ENCODE data around the gene RIMBP2.

Gene RIMBP2

DNA sequence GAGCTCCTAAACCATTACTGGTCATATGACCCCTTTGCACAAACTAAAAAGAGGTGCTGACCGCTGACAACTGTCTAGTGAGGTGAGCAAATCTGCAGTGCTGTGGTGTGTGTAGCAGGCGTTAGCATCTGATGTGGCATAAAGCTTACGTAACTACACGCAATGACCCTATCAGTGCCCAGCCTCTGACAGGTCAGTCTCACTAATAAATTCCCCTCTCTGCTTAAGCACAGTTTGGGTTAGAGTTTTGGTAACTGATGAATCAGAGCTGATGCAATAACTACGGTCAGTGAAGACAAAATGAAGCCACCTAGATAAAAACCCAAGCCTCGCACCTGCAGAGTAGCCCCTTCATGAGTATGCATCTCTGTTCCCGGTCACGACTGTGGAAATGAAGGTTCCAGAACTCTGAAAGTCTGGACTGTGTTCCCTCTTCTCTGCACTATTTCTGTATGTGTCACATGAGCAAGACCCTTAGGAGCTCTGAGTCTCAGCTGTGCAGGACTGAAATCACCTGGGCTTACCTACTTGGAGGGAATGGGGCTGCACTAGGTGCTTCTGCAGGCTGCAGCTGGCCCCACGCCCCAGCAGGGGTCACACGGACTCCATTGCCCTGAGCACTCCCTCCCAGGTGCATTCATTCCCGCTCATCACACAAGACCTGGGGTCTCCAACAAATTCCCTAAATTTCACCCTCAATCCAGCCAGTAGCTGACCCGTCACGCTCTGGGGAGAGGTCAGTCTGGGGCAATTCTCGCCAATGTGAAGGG is 54.4 kb downstream of the RIMBP2 start:
- no peaks in the 10 kb centered on the region for H3K4me1 ChIP-seq (ENCODE audit: control insufficient read depth in 2 of 2, insufficient read depth in 2 of 2, low read length in 2 of 2)
- no peak overlapping the region for H3K9ac ChIP-seq (ENCODE audit: low read depth in 1 of 2, low read length in 2 of 2)
- H3K4me3 ChIP-seq (ENCODE audit: low read length in 2 of 2) = no peak overlapping the region
- no peaks in the 10 kb centered on the region for H3K27me3 ChIP-seq (ENCODE audit: control insufficient read depth in 2 of 2, insufficient read depth in 2 of 2, low read length in 2 of 2)
- no peak overlapping the region for H3K27ac ChIP-seq (ENCODE audit: low read depth in 2 of 2, low read length in 2 of 2)
- no peaks in the 10 kb centered on the region for H3K36me3 ChIP-seq (ENCODE audit: control insufficient read depth in 2 of 2, insufficient read depth in 2 of 2, low read length in 2 of 2)
- H3K9me3 ChIP-seq (ENCODE audit: control insufficient read depth in 2 of 2, low read length in 2 of 2) = no peaks in the 10 kb centered on the region

GRCh38 chr12:130661059-130661458 is 55.0 kb downstream of the RIMBP2 start:
- no peaks in the 10 kb centered on the region for H3K36me3 ChIP-seq (ENCODE audit: control insufficient read depth in 2 of 2, insufficient read depth in 2 of 2, low read length in 2 of 2)
- H3K4me3 ChIP-seq (ENCODE audit: low read length in 2 of 2) = no peak overlapping the region
- no peaks in the 10 kb centered on the region for H3K27me3 ChIP-seq (ENCODE audit: control insufficient read depth in 2 of 2, insufficient read depth in 2 of 2, low read length in 2 of 2)
- H3K9me3 ChIP-seq (ENCODE audit: control insufficient read depth in 2 of 2, low read length in 2 of 2) = no peaks in the 10 kb centered on the region
- no peaks in the 10 kb centered on the region for H3K4me1 ChIP-seq (ENCODE audit: control insufficient read depth in 2 of 2, insufficient read depth in 2 of 2, low read length in 2 of 2)
- no peak overlapping the region for H3K27ac ChIP-seq (ENCODE audit: low read depth in 2 of 2, low read length in 2 of 2)
- no peak overlapping the region for H3K9ac ChIP-seq (ENCODE audit: low read depth in 1 of 2, low read length in 2 of 2)

GRCh38 chr12:130658145-130658911 is 57.8 kb downstream of the RIMBP2 start:
- H3K36me3 ChIP-seq (ENCODE audit: control insufficient read depth in 2 of 2, insufficient read depth in 2 of 2, low read length in 2 of 2) = no peaks in the 10 kb centered on the region
- H3K9me3 ChIP-seq (ENCODE audit: control insufficient read depth in 2 of 2, low read length in 2 of 2) = no peaks in the 10 kb centered on the region
- no peak overlapping the region for H3K9ac ChIP-seq (ENCODE audit: low read depth in 1 of 2, low read length in 2 of 2)
- H3K27ac ChIP-seq (ENCODE audit: low read depth in 2 of 2, low read length in 2 of 2) = no peak overlapping the region
- H3K27me3 ChIP-seq (ENCODE audit: control insufficient read depth in 2 of 2, insufficient read depth in 2 of 2, low read length in 2 of 2) = no peaks in the 10 kb centered on the region
- H3K4me1 ChIP-seq (ENCODE audit: control insufficient read depth in 2 of 2, insufficient read depth in 2 of 2, low read length in 2 of 2) = peaks cover 0 to 6% of the 10 kb centered on the region in 2 donors
- H3K4me3 ChIP-seq (ENCODE audit: low read length in 2 of 2) = no peak overlapping the region

DNA sequence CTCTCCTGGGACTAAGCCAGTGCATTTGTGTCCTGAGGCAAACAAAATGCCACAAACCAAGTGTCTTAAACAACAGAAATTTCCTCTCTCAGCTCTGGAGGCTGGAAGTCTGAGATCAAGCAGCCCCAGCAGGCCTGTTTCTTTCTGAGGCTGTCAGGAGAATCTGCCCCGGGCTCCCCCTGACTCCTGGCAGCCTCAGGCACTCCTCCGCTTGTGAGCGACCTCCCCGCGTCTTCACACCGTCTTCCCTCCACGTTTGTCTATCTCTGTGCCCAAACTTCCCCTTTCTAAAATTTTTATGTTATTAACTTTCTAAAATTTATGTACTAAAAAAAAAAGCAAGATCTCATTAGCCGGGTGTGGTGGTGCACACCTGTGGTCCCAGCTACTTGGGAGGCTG is 59.7 kb downstream of the RIMBP2 start:
- no peak overlapping the region for H3K9ac ChIP-seq (ENCODE audit: low read depth in 1 of 2, low read length in 2 of 2)
- no peak overlapping the region for H3K4me3 ChIP-seq (ENCODE audit: low read length in 2 of 2)
- H3K9me3 ChIP-seq (ENCODE audit: control insufficient read depth in 2 of 2, low read length in 2 of 2) = no peaks in the 10 kb centered on the region
- no peaks in the 10 kb centered on the region for H3K27me3 ChIP-seq (ENCODE audit: control insufficient read depth in 2 of 2, insufficient read depth in 2 of 2, low read length in 2 of 2)
- H3K4me1 ChIP-seq (ENCODE audit: control insufficient read depth in 2 of 2, insufficient read depth in 2 of 2, low read length in 2 of 2) = peaks cover 0 to 6% of the 10 kb centered on the region in 2 donors
- no peaks in the 10 kb centered on the region for H3K36me3 ChIP-seq (ENCODE audit: control insufficient read depth in 2 of 2, insufficient read depth in 2 of 2, low read length in 2 of 2)
- H3K27ac ChIP-seq (ENCODE audit: low read depth in 2 of 2, low read length in 2 of 2) = no peak overlapping the region

- Histone ChIP-seq H3K9ac (ENCODE audit: low read depth in 1 of 2, low read length in 2 of 2) (no peak overlapping the region), H3K4me3 (ENCODE audit: low read length in 2 of 2) (no peak overlapping the region), H3K27me3 (ENCODE audit: control insufficient read depth in 2 of 2, insufficient read depth in 2 of 2, low read length in 2 of 2) (no peaks in the 10 kb centered on the region), H3K36me3 (ENCODE audit: control insufficient read depth in 2 of 2, insufficient read depth in 2 of 2, low read length in 2 of 2) (no peaks in the 10 kb centered on the region), H3K27ac (ENCODE audit: low read depth in 2 of 2, low read length in 2 of 2) (no peak overlapping the region), H3K4me1 (ENCODE audit: control insufficient read depth in 2 of 2, insufficient read depth in 2 of 2, low read length in 2 of 2) (peaks cover 0 to 6% of the 10 kb centered on the region in 2 donors), H3K9me3 (ENCODE audit: control insufficient read depth in 2 of 2, low read length in 2 of 2) (no peaks in the 10 kb centered on the region)
Measured at GRCh38 chr12:130655881-130656280, 60.2 kb downstream of the RIMBP2 start.

DNA sequence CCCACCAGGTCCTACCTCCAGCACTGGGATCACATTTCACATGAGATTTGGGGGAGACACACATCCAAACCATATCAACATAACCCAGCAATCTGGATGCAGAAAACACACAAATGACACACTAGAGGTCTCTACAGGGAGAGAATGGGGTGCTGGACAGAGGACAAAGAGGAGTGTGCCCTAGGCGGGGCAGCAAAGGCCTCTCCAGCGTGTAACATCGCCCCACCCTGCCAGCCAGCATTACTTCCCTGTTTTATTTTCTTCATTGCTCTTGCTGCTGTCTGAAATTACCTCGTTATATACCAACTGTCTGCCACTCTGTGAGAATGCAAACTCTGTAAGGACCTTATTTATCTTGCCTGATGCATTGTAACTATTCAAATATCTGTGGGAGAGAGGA is 61.1 kb downstream of the RIMBP2 start:
- Histone ChIP-seq H3K9me3 (ENCODE audit: control insufficient read depth in 2 of 2, low read length in 2 of 2) (no peaks in the 10 kb centered on the region), H3K27me3 (ENCODE audit: control insufficient read depth in 2 of 2, insufficient read depth in 2 of 2, low read length in 2 of 2) (no peaks in the 10 kb centered on the region), H3K36me3 (ENCODE audit: control insufficient read depth in 2 of 2, insufficient read depth in 2 of 2, low read length in 2 of 2) (no peaks in the 10 kb centered on the region), H3K27ac (ENCODE audit: low read depth in 2 of 2, low read length in 2 of 2) (no peak overlapping the region), H3K4me1 (ENCODE audit: control insufficient read depth in 2 of 2, insufficient read depth in 2 of 2, low read length in 2 of 2) (peaks cover 0 to 6% of the 10 kb centered on the region in 2 donors), H3K9ac (ENCODE audit: low read depth in 1 of 2, low read length in 2 of 2) (no peak overlapping the region), H3K4me3 (ENCODE audit: low read length in 2 of 2) (no peak overlapping the region)

DNA sequence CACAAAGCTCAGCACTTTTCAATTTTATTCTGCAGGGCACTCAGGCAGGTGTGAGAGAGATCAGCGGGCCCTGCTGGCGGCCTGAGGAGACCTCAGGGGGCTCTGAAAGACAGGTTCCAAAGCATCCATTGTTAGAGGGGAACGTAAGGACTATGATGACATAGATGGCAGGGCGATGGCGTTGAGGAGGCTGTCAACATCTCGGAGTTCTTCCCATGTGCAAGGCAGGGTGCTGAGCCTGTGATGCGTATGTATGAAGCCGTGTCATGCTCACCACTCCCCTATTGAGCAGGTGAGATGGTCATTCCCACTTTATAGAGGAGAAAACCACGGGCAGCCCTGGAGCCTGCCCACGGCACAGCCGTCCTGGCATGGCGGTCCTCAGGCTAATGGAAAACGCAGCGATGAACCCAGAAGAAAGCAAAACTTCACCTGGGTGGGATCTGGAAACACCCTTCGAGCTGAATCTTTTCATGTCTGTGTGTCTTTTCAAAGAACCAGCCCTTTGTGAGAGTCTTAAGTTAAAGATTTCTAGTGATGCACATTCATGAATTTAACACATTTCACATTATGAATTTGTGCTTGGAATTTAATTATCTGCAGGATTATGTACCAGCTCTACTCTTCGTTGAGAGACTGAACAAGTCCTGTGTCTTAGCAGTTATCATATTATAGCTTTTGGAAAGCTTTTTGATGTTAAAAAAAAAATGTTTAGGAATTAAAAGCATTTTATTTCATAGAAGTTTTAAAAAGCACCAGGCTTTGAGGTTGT is 64.7 kb downstream of the RIMBP2 start:
- H3K36me3 ChIP-seq (ENCODE audit: control insufficient read depth in 2 of 2, insufficient read depth in 2 of 2, low read length in 2 of 2) = no peaks in the 10 kb centered on the region
- H3K27ac ChIP-seq (ENCODE audit: low read depth in 2 of 2, low read length in 2 of 2) = no peak overlapping the region
- no peaks in the 10 kb centered on the region for H3K9me3 ChIP-seq (ENCODE audit: control insufficient read depth in 2 of 2, low read length in 2 of 2)
- H3K27me3 ChIP-seq (ENCODE audit: control insufficient read depth in 2 of 2, insufficient read depth in 2 of 2, low read length in 2 of 2) = no peaks in the 10 kb centered on the region
- H3K4me1 ChIP-seq (ENCODE audit: control insufficient read depth in 2 of 2, insufficient read depth in 2 of 2, low read length in 2 of 2) = peaks cover 0 to 6% of the 10 kb centered on the region in 2 donors
- no peak overlapping the region for H3K4me3 ChIP-seq (ENCODE audit: low read length in 2 of 2)
- H3K9ac ChIP-seq (ENCODE audit: low read depth in 1 of 2, low read length in 2 of 2) = no peak overlapping the region

- Histone ChIP-seq H3K9ac (ENCODE audit: low read depth in 1 of 2, low read length in 2 of 2) (no peak overlapping the region), H3K9me3 (ENCODE audit: control insufficient read depth in 2 of 2, low read length in 2 of 2) (no peaks in the 10 kb centered on the region), H3K36me3 (ENCODE audit: control insufficient read depth in 2 of 2, insufficient read depth in 2 of 2, low read length in 2 of 2) (no peaks in the 10 kb centered on the region), H3K4me3 (ENCODE audit: low read length in 2 of 2) (no peak overlapping the region), H3K4me1 (ENCODE audit: control insufficient read depth in 2 of 2, insufficient read depth in 2 of 2, low read length in 2 of 2) (peaks cover 0 to under 1% of the 10 kb centered on the region in 2 donors), H3K27me3 (ENCODE audit: control insufficient read depth in 2 of 2, insufficient read depth in 2 of 2, low read length in 2 of 2) (no peaks in the 10 kb centered on the region), H3K27ac (ENCODE audit: low read depth in 2 of 2, low read length in 2 of 2) (no peak overlapping the region)
Measured at GRCh38 chr12:130650131-130650530, 66.0 kb downstream of the RIMBP2 start.

DNA sequence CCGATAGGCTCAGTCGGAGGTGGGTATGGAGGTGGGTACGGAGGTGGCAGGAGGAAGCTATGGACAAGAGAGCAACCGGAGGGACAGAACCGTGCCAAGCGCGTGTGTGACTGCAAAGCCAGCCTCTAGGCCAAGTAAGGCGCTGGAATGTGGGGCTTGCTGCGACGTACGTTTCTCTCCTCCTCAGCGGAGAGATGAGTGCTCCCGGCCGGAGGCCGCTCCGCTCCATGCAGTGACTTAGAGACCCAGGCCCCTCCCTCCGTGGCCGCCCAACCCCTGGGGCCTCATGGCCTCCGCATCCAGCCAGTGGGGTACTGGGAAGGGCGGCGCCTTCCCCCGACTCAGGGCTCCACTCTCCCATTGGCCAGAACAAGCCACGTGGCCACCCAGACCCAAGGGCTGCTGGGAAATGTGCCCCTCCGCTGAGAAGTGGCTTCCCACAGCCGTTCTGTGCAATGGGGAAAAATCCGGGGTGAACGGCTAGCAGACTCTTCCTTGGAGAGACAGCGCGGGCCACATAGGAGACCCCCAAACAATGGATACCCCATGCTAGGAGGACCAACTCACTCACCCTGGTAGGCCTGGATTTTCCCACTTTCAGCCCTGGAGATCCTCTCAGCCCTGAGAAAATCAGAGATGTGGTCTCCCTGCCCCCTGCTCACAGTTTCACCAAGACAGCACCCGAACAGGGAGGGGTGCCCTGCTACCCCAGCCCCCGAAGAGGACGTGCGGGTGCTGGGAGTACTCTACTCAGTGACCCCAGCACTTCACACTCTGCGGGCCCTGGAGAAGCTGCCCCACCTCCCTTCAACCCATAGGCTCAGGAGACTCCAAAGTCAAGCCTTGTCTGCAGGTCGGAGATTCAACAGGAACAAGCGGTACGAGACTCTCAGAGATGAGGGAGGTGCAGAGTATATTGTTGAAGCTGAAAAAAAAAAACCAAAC is 66.7 kb downstream of the RIMBP2 start:
- H3K27me3 ChIP-seq (ENCODE audit: control insufficient read depth in 2 of 2, insufficient read depth in 2 of 2, low read length in 2 of 2) = no peaks in the 10 kb centered on the region
- no peaks in the 10 kb centered on the region for H3K9me3 ChIP-seq (ENCODE audit: control insufficient read depth in 2 of 2, low read length in 2 of 2)
- H3K4me3 ChIP-seq (ENCODE audit: low read length in 2 of 2) = no peak overlapping the region
- H3K36me3 ChIP-seq (ENCODE audit: control insufficient read depth in 2 of 2, insufficient read depth in 2 of 2, low read length in 2 of 2) = no peaks in the 10 kb centered on the region
- no peak overlapping the region for H3K9ac ChIP-seq (ENCODE audit: low read depth in 1 of 2, low read length in 2 of 2)
- H3K27ac ChIP-seq (ENCODE audit: low read depth in 2 of 2, low read length in 2 of 2) = no peak overlapping the region
- H3K4me1 ChIP-seq (ENCODE audit: control insufficient read depth in 2 of 2, insufficient read depth in 2 of 2, low read length in 2 of 2) = no peaks in the 10 kb centered on the region
